Thyroid gland (tissue), 4 donors: ENCODE measurements around the gene GRIN3B.

Experiments used
- POLR2A ChIP-seq, 2 donors: fragments of 450-650 bp; IDR thresholded peaks; one replicate each; pipeline ENCODE4 v1.6.1; 2017; ENCODE audit warnings: antibody characterized with exemption in 2 of 2, mild to moderate bottlenecking in 2 of 2, moderate library complexity in 1 of 2
- TF ChIP-seq, protein P1 (sequence below), 6 experiments: fragments of 200-600 bp in 3 of 6; fragments of 450-650 bp in 3 of 6; sonication (generic) in 3 of 6; IDR thresholded peaks; one replicate each; pipeline ENCODE4 v1.5.1; 2016 to 2019; ENCODE audit warnings: antibody characterized with exemption in 6 of 6, mild to moderate bottlenecking in 2 of 6, inconsistent platforms in 1 of 6, moderate library complexity in 1 of 6

DNA sequence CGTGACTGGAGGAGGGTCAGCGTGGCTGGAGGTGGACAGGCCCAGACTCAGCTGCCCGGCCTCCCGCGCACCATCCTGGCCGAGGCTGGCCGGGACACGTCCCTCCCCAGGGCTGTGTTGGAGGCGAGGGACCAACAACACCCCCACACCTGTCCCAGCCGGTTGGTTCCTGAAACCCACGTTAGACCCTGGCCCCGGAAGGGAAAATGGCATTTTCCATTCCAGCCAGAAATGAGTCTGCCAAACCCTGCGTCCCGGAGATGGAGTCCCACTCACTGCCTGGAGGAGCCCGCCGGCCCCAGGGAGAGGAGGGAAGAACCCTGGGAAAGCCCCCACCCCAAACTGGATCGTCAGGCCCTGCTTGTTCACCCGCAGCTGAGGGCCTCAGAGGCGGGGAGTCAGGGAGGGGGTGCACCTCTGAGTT is 20.9 kb upstream of the GRIN3B start:
- TF ChIP-seq, protein P1, sequence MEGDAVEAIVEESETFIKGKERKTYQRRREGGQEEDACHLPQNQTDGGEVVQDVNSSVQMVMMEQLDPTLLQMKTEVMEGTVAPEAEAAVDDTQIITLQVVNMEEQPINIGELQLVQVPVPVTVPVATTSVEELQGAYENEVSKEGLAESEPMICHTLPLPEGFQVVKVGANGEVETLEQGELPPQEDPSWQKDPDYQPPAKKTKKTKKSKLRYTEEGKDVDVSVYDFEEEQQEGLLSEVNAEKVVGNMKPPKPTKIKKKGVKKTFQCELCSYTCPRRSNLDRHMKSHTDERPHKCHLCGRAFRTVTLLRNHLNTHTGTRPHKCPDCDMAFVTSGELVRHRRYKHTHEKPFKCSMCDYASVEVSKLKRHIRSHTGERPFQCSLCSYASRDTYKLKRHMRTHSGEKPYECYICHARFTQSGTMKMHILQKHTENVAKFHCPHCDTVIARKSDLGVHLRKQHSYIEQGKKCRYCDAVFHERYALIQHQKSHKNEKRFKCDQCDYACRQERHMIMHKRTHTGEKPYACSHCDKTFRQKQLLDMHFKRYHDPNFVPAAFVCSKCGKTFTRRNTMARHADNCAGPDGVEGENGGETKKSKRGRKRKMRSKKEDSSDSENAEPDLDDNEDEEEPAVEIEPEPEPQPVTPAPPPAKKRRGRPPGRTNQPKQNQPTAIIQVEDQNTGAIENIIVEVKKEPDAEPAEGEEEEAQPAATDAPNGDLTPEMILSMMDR (IDR thresholded peaks at IDR 0.05): no peak
- TF ChIP-seq POLR2A (IDR thresholded peaks at IDR 0.05): no peak
